ENCODE results near the gene DNAJC9.

Gene DNAJC9, protein sequence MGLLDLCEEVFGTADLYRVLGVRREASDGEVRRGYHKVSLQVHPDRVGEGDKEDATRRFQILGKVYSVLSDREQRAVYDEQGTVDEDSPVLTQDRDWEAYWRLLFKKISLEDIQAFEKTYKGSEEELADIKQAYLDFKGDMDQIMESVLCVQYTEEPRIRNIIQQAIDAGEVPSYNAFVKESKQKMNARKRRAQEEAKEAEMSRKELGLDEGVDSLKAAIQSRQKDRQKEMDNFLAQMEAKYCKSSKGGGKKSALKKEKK

GRCh38 chr10:73246646-73247508 lies at the start of gene DNAJC9:
TSS of gene DNAJC9 (minus strand) at chr10:73247255. CDS start at chr10:73247189, 66 bp downstream.
- H3K9me3 ChIP-seq (ENCODE audit: control insufficient read depth, low read length): no peaks in the 10 kb centered on the region
- peaks cover 45% of the 10 kb centered on the region for H3K36me3 ChIP-seq (ENCODE audit: control insufficient read depth, insufficient read depth, low read length, severe bottlenecking)
- peak within 1 kb of the TSS; percentile 88 for H3K9ac ChIP-seq (ENCODE audit: low read length)
- peak; percentile 97 for DNase-seq (ENCODE audit: low read depth)
- peak within 1 kb of the TSS; percentile 88 for H3K4me3 ChIP-seq (ENCODE audit: low read length)
- no peaks in the 10 kb centered on the region for H3K27me3 ChIP-seq (replicated peaks; ENCODE audit: control insufficient read depth, insufficient read depth, low read length)
- H3K4me1 ChIP-seq (ENCODE audit: control insufficient read depth, insufficient read depth, low read length): peaks cover 37% of the 10 kb centered on the region

- Histone ChIP-seq H3K4me3 (ENCODE audit: low read length) (no peak overlapping the region), H3K9ac (ENCODE audit: low read length) (no peak overlapping the region), H3K27me3 (replicated peaks; ENCODE audit: control insufficient read depth, insufficient read depth, low read length) (no peaks in the 10 kb centered on the region), H3K4me1 (ENCODE audit: control insufficient read depth, insufficient read depth, low read length) (no peaks in the 10 kb centered on the region), H3K36me3 (ENCODE audit: control insufficient read depth, insufficient read depth, low read length, severe bottlenecking) (peaks cover 7% of the 10 kb centered on the region), H3K9me3 (ENCODE audit: control insufficient read depth, low read length) (peaks cover 5% of the 10 kb centered on the region)
- DNase-seq (ENCODE audit: low read depth): no peak
Measured at GRCh38 chr10:73293461-73293860, 46.4 kb upstream of the DNAJC9 start.

DNA sequence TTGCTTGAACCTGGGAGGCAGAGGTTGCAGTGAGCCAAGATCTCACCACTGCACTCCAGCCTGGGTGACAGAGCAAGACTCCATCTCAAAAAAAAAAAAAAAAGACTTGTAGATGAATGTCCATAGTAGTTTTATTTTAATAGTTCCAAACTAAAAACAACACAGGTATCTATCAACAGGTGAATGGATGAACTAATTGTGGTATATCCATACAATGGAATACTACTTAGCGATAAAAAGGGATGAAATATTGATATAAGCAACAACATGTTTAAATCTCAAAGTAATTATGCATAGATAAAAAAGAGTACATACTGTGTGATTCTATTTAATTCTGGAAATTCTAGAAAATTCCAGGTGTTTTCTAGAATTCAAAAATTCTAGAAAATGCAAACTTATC lies 42.9 kb upstream of the DNAJC9 start:
- H3K4me1 ChIP-seq (ENCODE audit: control insufficient read depth, insufficient read depth, low read length): no peaks in the 10 kb centered on the region
- H3K9me3 ChIP-seq (ENCODE audit: control insufficient read depth, low read length): peaks cover 5% of the 10 kb centered on the region
- no peaks in the 10 kb centered on the region for H3K27me3 ChIP-seq (replicated peaks; ENCODE audit: control insufficient read depth, insufficient read depth, low read length)
- peaks cover 7% of the 10 kb centered on the region for H3K36me3 ChIP-seq (ENCODE audit: control insufficient read depth, insufficient read depth, low read length, severe bottlenecking)
- no peak overlapping the region for H3K9ac ChIP-seq (ENCODE audit: low read length)
- DNase-seq (ENCODE audit: low read depth): no peak
- H3K4me3 ChIP-seq (ENCODE audit: low read length): no peak overlapping the region

DNA sequence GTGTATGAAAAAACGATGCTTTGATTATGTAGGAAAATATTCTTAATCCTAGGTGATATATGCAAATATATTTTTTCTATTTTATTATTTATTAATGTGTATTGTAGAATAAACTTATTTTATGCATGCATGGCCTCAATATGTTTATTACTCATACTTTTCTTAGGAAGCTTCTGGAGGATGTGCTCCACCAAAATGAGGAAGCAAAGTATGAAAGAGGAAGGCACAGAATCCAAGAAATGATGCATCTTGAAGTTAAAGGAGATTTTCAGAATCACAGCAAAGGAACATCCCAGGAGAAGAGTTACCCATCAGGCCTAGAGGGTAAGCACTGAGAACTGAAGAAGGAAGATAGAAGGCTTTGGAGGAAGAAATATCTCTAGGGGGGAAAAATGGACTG lies 40.4 kb upstream of the DNAJC9 start:
- Histone ChIP-seq H3K9ac (ENCODE audit: low read length) (no peak overlapping the region), H3K4me1 (ENCODE audit: control insufficient read depth, insufficient read depth, low read length) (no peaks in the 10 kb centered on the region), H3K9me3 (ENCODE audit: control insufficient read depth, low read length) (peaks cover 5% of the 10 kb centered on the region), H3K36me3 (ENCODE audit: control insufficient read depth, insufficient read depth, low read length, severe bottlenecking) (peaks cover 7% of the 10 kb centered on the region), H3K4me3 (ENCODE audit: low read length) (no peak overlapping the region), H3K27me3 (replicated peaks; ENCODE audit: control insufficient read depth, insufficient read depth, low read length) (no peaks in the 10 kb centered on the region)
- no peak for DNase-seq (ENCODE audit: low read depth)

GRCh38 chr10:73281097-73281496 lies 34.0 kb upstream of the DNAJC9 start:
- Histone ChIP-seq H3K9me3 (ENCODE audit: control insufficient read depth, low read length) (no peaks in the 10 kb centered on the region), H3K4me3 (ENCODE audit: low read length) (no peak overlapping the region), H3K4me1 (ENCODE audit: control insufficient read depth, insufficient read depth, low read length) (peaks cover 11% of the 10 kb centered on the region), H3K27me3 (replicated peaks; ENCODE audit: control insufficient read depth, insufficient read depth, low read length) (no peaks in the 10 kb centered on the region), H3K9ac (ENCODE audit: low read length) (no peak overlapping the region), H3K36me3 (ENCODE audit: control insufficient read depth, insufficient read depth, low read length, severe bottlenecking) (no peaks in the 10 kb centered on the region)
- DNase-seq (ENCODE audit: low read depth): no peak

- no peaks in the 10 kb centered on the region for H3K9me3 ChIP-seq (ENCODE audit: control insufficient read depth, low read length)
- H3K4me1 ChIP-seq (ENCODE audit: control insufficient read depth, insufficient read depth, low read length): peaks cover 19% of the 10 kb centered on the region
- H3K4me3 ChIP-seq (ENCODE audit: low read length): no peak overlapping the region
- H3K27me3 ChIP-seq (replicated peaks; ENCODE audit: control insufficient read depth, insufficient read depth, low read length): no peaks in the 10 kb centered on the region
- no peak overlapping the region for H3K9ac ChIP-seq (ENCODE audit: low read length)
- DNase-seq (ENCODE audit: low read depth): no peak
- no peaks in the 10 kb centered on the region for H3K36me3 ChIP-seq (ENCODE audit: control insufficient read depth, insufficient read depth, low read length, severe bottlenecking)
Measured at GRCh38 chr10:73264423-73264822, 17.4 kb upstream of the DNAJC9 start.

GRCh38 chr10:73263693-73264347 lies 16.8 kb upstream of the DNAJC9 start:
- H3K9me3 ChIP-seq (ENCODE audit: control insufficient read depth, low read length): no peaks in the 10 kb centered on the region
- no peaks in the 10 kb centered on the region for H3K36me3 ChIP-seq (ENCODE audit: control insufficient read depth, insufficient read depth, low read length, severe bottlenecking)
- H3K27me3 ChIP-seq (replicated peaks; ENCODE audit: control insufficient read depth, insufficient read depth, low read length): no peaks in the 10 kb centered on the region
- H3K4me1 ChIP-seq (ENCODE audit: control insufficient read depth, insufficient read depth, low read length): peaks cover 19% of the 10 kb centered on the region
- H3K9ac ChIP-seq (ENCODE audit: low read length): peak overlapping the region; percentile 54
- H3K4me3 ChIP-seq (ENCODE audit: low read length): no peak overlapping the region
- DNase-seq (ENCODE audit: low read depth): peak; percentile 68

DNA sequence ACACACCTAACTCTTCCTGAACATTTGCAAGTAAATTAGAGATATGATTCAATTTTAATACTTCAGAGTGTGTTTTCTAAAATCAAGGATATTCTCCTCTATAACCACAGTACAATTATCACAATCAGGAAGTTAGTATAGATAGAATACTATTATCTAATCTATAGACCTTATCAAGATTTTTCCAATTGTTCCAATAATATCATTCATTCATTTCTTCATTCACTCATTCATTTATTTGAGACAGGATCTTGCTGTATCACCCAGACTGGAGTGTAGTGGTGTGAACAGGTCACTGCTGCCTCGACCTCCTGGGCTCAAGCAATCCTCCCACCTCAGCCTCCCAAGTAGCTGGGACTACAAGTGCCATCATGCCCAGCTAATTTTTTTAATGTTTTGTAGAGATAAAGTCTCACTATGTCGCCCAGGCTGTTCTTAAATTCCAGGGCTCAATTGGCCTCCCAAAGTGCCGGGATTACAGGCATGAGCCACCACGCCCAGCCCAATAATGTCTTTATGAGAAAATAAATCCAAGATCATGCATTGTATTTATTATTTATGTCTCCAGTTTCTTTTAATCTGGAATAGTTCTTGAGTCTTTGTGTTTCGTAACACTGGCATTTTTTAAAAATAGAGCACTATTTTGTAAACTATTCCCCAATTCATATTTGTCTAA lies 16.0 kb upstream of the DNAJC9 start:
- no peak overlapping the region for H3K4me3 ChIP-seq (ENCODE audit: low read length)
- DNase-seq (ENCODE audit: low read depth): peak; percentile 31
- no peaks in the 10 kb centered on the region for H3K27me3 ChIP-seq (replicated peaks; ENCODE audit: control insufficient read depth, insufficient read depth, low read length)
- H3K36me3 ChIP-seq (ENCODE audit: control insufficient read depth, insufficient read depth, low read length, severe bottlenecking): no peaks in the 10 kb centered on the region
- H3K9me3 ChIP-seq (ENCODE audit: control insufficient read depth, low read length): no peaks in the 10 kb centered on the region
- H3K9ac ChIP-seq (ENCODE audit: low read length): peak overlapping the region; percentile 54
- peaks cover 19% of the 10 kb centered on the region for H3K4me1 ChIP-seq (ENCODE audit: control insufficient read depth, insufficient read depth, low read length)

DNA sequence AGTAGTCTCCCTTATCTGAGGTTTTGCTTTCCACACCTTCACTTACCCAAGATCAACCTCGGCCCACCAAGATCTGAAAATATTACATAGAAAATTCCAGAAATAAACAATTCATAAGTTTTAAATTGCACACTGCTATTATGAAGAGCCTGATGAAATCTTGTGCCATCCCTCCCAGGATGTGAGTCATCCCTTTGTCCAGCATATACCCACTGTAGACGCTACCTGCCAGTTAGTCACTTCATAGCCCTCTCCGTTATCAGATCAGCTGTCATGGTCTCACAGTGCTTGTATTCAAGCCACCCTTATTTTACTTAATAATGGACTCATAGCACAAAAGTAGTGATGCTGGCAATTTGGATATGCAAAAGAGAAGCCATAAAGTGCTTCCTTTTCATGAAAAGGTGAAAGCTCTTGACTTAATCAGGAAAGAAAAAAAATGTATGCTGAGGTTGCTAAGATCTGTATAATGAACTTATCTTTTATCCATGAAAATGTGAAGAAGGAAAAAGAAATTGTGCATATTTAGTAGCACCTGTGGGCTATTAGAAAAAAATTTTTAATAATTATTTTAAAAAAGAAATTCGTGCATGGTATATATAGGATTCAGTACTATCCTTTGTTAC lies 15.2 kb upstream of the DNAJC9 start:
- Histone ChIP-seq H3K9me3 (ENCODE audit: control insufficient read depth, low read length) (no peaks in the 10 kb centered on the region), H3K9ac (ENCODE audit: low read length) (no peak overlapping the region), H3K4me3 (ENCODE audit: low read length) (no peak overlapping the region), H3K4me1 (ENCODE audit: control insufficient read depth, insufficient read depth, low read length) (peaks cover 19% of the 10 kb centered on the region), H3K36me3 (ENCODE audit: control insufficient read depth, insufficient read depth, low read length, severe bottlenecking) (no peaks in the 10 kb centered on the region), H3K27me3 (replicated peaks; ENCODE audit: control insufficient read depth, insufficient read depth, low read length) (no peaks in the 10 kb centered on the region)
- DNase-seq (ENCODE audit: low read depth): peak; percentile 80

GRCh38 chr10:73261362-73261995 lies 14.4 kb upstream of the DNAJC9 start:
- no peak overlapping the region for H3K9ac ChIP-seq (ENCODE audit: low read length)
- DNase-seq (ENCODE audit: low read depth): no peak
- peaks cover 19% of the 10 kb centered on the region for H3K4me1 ChIP-seq (ENCODE audit: control insufficient read depth, insufficient read depth, low read length)
- no peaks in the 10 kb centered on the region for H3K9me3 ChIP-seq (ENCODE audit: control insufficient read depth, low read length)
- no peak overlapping the region for H3K4me3 ChIP-seq (ENCODE audit: low read length)
- H3K27me3 ChIP-seq (replicated peaks; ENCODE audit: control insufficient read depth, insufficient read depth, low read length): no peaks in the 10 kb centered on the region
- no peaks in the 10 kb centered on the region for H3K36me3 ChIP-seq (ENCODE audit: control insufficient read depth, insufficient read depth, low read length, severe bottlenecking)

All from adipocyte (in vitro differentiated cells).